Measurements from ENCODE around the gene FAM171A1.

DNA sequence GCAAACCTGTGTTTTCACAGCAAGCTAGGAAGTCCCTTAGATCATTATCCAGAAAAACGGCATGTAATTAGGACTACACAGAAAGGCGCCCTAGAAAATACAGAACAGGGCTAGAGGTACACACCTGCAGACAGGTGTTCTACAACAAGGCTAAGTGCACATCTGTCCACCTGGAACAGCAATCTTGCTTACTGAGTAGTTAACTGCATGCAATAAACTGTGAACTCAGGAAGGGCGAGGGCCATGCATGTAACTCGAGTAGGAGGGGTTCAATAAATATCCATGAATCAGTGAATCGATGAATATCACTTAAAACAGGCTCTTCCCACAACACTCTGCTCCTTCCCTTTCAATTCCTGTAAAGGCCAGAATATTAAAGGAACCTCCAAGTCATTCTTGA is 22.0 kb downstream of the FAM171A1 start:
- TF ChIP-seq, protein P1, sequence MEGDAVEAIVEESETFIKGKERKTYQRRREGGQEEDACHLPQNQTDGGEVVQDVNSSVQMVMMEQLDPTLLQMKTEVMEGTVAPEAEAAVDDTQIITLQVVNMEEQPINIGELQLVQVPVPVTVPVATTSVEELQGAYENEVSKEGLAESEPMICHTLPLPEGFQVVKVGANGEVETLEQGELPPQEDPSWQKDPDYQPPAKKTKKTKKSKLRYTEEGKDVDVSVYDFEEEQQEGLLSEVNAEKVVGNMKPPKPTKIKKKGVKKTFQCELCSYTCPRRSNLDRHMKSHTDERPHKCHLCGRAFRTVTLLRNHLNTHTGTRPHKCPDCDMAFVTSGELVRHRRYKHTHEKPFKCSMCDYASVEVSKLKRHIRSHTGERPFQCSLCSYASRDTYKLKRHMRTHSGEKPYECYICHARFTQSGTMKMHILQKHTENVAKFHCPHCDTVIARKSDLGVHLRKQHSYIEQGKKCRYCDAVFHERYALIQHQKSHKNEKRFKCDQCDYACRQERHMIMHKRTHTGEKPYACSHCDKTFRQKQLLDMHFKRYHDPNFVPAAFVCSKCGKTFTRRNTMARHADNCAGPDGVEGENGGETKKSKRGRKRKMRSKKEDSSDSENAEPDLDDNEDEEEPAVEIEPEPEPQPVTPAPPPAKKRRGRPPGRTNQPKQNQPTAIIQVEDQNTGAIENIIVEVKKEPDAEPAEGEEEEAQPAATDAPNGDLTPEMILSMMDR (IDR thresholded peaks at IDR 0.05), result no peak
- no peak for TF ChIP-seq POLR2A (IDR thresholded peaks at IDR 0.05)
